Osteocyte (in vitro differentiated cells): ENCODE data around the gene EPG5. TPM values are rescaled to one million over a fixed set of nuclear protein-coding genes. Genes with fewer than 3 reads are reported as not detected.
A peak's percentile ranks its signal among the peaks of the same experiment; 100 is the strongest.
"Not testable (repeated sequence)": the region's sequence is repeated elsewhere in the genome, so short reads cannot be mapped to it uniquely, and the experiment has no call there.

Source experiments
- DNase-seq: peaks from one replicate; pipeline ENCODE4 v3.0.0; 2021; ENCODE audit warnings: mixed read lengths; ENCODE audit not compliant: unreplicated experiment; ENCODE audit errors: extremely low spot score
- H3K27ac Mint-ChIP-seq: one replicate; pipeline ENCODE4 v1.8.0; 2021; ENCODE audit warnings: mild to moderate bottlenecking, mixed read lengths; ENCODE audit not compliant: unreplicated experiment
- H3K27me3 Mint-ChIP-seq: one replicate; pipeline ENCODE4 v1.8.0; 2021; ENCODE audit warnings: mixed read lengths; ENCODE audit not compliant: unreplicated experiment
- H3K36me3 Mint-ChIP-seq: one replicate; pipeline ENCODE4 v1.8.0; 2021; ENCODE audit warnings: mixed read lengths; ENCODE audit not compliant: unreplicated experiment
- H3K4me1 Mint-ChIP-seq: one replicate; pipeline ENCODE4 v1.8.0; 2021; ENCODE audit warnings: mixed read lengths; ENCODE audit not compliant: unreplicated experiment
- H3K4me3 Mint-ChIP-seq: one replicate; pipeline ENCODE4 v1.8.0; 2021; ENCODE audit warnings: mild to moderate bottlenecking, moderate library complexity, mixed read lengths; ENCODE audit not compliant: unreplicated experiment
- H3K9me3 Mint-ChIP-seq: one replicate; pipeline ENCODE4 v1.8.0; 2021; ENCODE audit warnings: mixed read lengths; ENCODE audit not compliant: unreplicated experiment
- total RNA-seq: library from RNA; stranded (reverse); gene quantifications from 2 replicates; pipeline ENCODE4 v1.2.1, GENCODE V29; 2021
- TF ChIP-seq, protein P1 (sequence below): fragments of 200-600 bp; sonication (generic); IDR thresholded peaks from 2 replicates; pipeline ENCODE4 v1.5.0; 2021; ENCODE audit warnings: antibody characterized with exemption, mild to moderate bottlenecking, moderate library complexity

Gene EPG5
- total RNA-seq, 1 donor from 2014 or later = 30.9 TPM

DNA sequence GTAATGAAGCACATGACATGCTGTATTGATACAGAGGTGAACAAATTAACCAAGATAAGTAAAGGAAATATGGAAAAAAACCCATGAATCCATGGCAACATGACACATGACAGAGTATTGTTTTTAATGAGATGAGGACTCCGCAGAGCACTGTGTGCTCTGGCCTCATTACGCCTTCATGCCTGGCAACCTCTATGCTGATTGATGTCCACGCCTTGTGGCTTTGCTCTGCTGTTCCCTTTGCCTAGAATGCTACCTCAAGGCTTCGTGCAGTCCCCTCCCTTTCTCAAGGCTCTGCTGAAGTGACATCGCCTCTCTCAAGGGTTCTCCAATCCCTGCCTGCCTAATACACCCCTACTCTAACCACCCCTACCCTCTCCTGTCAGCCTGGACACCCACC lies 133.3 kb downstream of the EPG5 start:
- Mint-ChIP-seq H3K27ac (no peak overlapping the region), H3K4me1 (peaks cover 6% of the 10 kb centered on the region), H3K27me3 (peaks cover 14% of the 10 kb centered on the region), H3K36me3 (no peaks in the 10 kb centered on the region), H3K9me3 (no peaks in the 10 kb centered on the region), H3K4me3 (no peak overlapping the region)
- TF ChIP-seq, protein P1, sequence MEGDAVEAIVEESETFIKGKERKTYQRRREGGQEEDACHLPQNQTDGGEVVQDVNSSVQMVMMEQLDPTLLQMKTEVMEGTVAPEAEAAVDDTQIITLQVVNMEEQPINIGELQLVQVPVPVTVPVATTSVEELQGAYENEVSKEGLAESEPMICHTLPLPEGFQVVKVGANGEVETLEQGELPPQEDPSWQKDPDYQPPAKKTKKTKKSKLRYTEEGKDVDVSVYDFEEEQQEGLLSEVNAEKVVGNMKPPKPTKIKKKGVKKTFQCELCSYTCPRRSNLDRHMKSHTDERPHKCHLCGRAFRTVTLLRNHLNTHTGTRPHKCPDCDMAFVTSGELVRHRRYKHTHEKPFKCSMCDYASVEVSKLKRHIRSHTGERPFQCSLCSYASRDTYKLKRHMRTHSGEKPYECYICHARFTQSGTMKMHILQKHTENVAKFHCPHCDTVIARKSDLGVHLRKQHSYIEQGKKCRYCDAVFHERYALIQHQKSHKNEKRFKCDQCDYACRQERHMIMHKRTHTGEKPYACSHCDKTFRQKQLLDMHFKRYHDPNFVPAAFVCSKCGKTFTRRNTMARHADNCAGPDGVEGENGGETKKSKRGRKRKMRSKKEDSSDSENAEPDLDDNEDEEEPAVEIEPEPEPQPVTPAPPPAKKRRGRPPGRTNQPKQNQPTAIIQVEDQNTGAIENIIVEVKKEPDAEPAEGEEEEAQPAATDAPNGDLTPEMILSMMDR = no peak
- DNase-seq = no peak

DNA sequence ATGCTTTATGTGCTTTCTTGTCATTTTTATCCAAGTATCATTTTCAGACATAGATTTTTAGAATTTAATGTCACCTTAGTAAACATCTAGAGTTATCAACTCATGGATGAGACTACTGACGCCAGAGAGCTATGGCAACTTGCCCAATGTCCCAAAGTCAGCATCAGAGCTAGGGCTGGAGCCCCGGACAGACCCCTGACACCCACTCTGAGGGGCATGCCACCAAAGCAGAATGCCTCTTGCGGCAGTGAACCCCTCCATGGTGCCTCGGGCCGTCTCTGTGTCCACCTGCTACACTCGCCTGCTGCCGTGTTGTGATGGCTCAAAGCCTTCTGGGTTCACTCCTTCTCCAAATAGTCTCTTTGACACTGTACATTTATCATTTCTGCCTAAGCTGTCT lies 136.2 kb downstream of the EPG5 start:
- Mint-ChIP-seq H3K4me3 (no peak overlapping the region), H3K27me3 (peaks cover 11% of the 10 kb centered on the region), H3K9me3 (no peaks in the 10 kb centered on the region), H3K36me3 (no peaks in the 10 kb centered on the region), H3K27ac (no peak overlapping the region), H3K4me1 (peaks cover 21% of the 10 kb centered on the region)
- no peak for DNase-seq
- TF ChIP-seq, protein P1 = no peak

DNA sequence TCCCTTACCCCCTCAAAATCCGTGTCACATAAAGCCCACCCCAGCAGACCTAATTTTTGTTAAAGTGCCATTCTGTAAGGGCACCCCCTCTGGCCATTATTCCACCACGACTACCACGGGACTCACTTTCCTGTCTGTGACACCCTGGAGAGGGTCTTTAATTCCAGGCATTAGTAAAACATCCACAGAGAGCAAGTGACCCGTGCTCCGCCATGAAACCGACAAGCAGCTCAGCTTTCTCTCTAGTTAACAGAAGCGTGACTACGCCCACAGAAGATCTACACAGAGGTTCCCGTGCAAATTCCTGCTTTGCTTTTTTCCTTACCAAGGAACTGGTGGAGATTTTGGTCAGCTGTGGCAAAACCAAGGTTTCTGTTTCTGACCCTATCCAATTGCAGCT lies 137.3 kb downstream of the EPG5 start:
- Mint-ChIP-seq H3K4me1 (peaks cover 25% of the 10 kb centered on the region), H3K27ac (no peak overlapping the region), H3K9me3 (no peaks in the 10 kb centered on the region), H3K4me3 (no peak overlapping the region), H3K27me3 (peaks cover 1% of the 10 kb centered on the region), H3K36me3 (no peaks in the 10 kb centered on the region)
- TF ChIP-seq, protein P1 = no peak
- no peak for DNase-seq

DNA sequence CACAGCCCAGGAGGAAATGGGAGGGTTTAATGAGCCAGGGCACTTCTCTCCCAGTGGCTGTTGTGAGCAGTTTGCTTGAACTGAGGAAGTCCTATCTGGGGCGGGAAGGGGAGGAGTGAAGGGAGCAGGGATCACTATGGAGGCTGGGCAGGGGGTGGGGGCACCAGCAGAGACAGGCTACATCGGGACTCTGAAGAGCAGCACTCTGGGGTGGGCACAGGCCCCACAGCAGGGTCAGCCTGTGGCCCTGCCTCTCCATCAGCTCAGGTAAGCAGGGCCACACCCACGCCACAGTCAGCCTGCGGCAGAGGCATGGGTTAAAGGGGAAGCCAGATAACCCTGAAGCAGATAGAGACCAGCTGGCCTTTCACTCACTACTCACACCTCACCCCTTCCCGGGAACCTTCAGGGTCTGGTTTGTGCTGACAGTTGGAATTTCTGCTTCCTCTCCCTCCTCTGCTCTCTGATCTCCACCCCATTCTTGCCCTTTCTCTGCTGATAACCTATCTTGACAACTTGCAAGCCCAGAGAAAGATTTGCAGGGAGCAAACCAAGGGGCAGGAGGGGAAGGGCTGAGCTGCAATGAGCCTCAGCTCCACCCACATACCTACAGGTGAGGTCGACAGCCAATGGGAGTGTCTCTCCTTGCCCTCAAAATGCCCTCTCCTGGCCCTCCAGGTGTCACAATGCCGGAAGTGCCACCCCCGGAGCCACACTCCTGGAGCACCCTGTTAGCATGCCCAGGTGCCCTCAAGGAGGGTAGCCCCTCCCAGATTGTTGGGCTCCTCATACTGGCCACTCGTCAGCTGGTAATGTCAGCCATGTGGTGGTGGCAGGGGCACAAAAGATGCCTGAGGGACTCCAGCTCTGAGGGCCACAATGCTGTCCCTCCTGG lies 138.0 kb downstream of the EPG5 start:
- DNase-seq = peak; percentile 77
- H3K4me1 Mint-ChIP-seq = peaks cover 29% of the 10 kb centered on the region
- no peaks in the 10 kb centered on the region for H3K9me3 Mint-ChIP-seq
- H3K36me3 Mint-ChIP-seq = no peaks in the 10 kb centered on the region
- H3K4me3 Mint-ChIP-seq = no peak overlapping the region
- no peak overlapping the region for H3K27ac Mint-ChIP-seq
- H3K27me3 Mint-ChIP-seq = no peaks in the 10 kb centered on the region
- TF ChIP-seq, protein P1 = no peak

- DNase-seq, H3K27ac Mint-ChIP-seq, H3K27me3 Mint-ChIP-seq, H3K9me3 Mint-ChIP-seq, H3K36me3 Mint-ChIP-seq, H3K4me3 Mint-ChIP-seq: not testable (repeated sequence)
- H3K4me1 Mint-ChIP-seq = peaks cover 23% of the 10 kb centered on the region
These were observed 140.4 kb downstream of the EPG5 start for GRCh38 chr18:45826716-45827115.
